T-helper 17 cell (primary cell): ENCODE measurements around the gene DEFB131B. TPM values are rescaled to one million over a fixed set of nuclear protein-coding genes. Genes with fewer than 3 reads are reported as not detected.
"Not testable (repeated sequence)": the region's sequence is repeated elsewhere in the genome, so short reads cannot be mapped to it uniquely, and the experiment has no call there.

Experiments used
- ATAC-seq: fragments of 150-1000 bp; cut with Tn5 transposase; 2 replicates; pipeline ENCODE4 v1.10.0; 2021; ENCODE audit warnings: mild to moderate bottlenecking, moderate library complexity
- DNase-seq, 3 donors: peaks; one replicate each; pipeline versions ENCODE4 v3.0.0 to v3.0.0-alpha.2; 2020 to 2021
- H3K9me3 ChIP-seq: one replicate; pipeline ENCODE4 v1.7.0; 2013; ENCODE audit warnings: low read length, mild to moderate bottlenecking; ENCODE audit not compliant: control insufficient read depth, poor library complexity, severe bottlenecking
- H3K27ac Mint-ChIP-seq: one replicate; pipeline ENCODE4 v1.8.0; 2022; ENCODE audit warnings: mild to moderate bottlenecking, moderate library complexity, mixed read lengths
- H3K27me3 Mint-ChIP-seq: one replicate; pipeline ENCODE4 v1.8.0; 2022; ENCODE audit warnings: mixed read lengths
- H3K36me3 Mint-ChIP-seq: one replicate; pipeline ENCODE4 v1.8.0; 2022; ENCODE audit warnings: low read depth, mixed read lengths
- H3K4me1 Mint-ChIP-seq: one replicate; pipeline ENCODE4 v1.8.0; 2022; ENCODE audit warnings: mild to moderate bottlenecking, mixed read lengths
- H3K4me3 Mint-ChIP-seq: one replicate; pipeline ENCODE4 v1.8.0; 2022; ENCODE audit warnings: mild to moderate bottlenecking, moderate library complexity, mixed read lengths
- total RNA-seq, 4 donors: library from RNA in 2 of 4; stranded (reverse) in 2 of 4; gene quantifications; one replicate each; pipeline ENCODE4 v1.2.3 and lab custom pipeline; 2022 to 2026

Gene DEFB131B
- total RNA-seq (not detected), total RNA-seq (lab: John Stamatoyannopoulos, UW) (0 reads per million in 2 donors)

GRCh38 chr11:71878059-71878458, at the start of gene DEFB131B:
Gene DEFB131B, plus strand, starts transcription at chr11:71878453. Its CDS starts 0 bp downstream, at chr11:71878453.
- not testable (repeated sequence) for H3K9me3 ChIP-seq, H3K36me3 Mint-ChIP-seq, H3K27me3 Mint-ChIP-seq, DNase-seq, H3K27ac Mint-ChIP-seq, ATAC-seq, H3K4me3 Mint-ChIP-seq, H3K4me1 Mint-ChIP-seq

GRCh38 chr11:71829247-71829646, 49.0 kb upstream of the DEFB131B start:
- H3K9me3 ChIP-seq, H3K36me3 Mint-ChIP-seq, H3K4me1 Mint-ChIP-seq, H3K4me3 Mint-ChIP-seq, ATAC-seq, DNase-seq, H3K27me3 Mint-ChIP-seq, H3K27ac Mint-ChIP-seq: not testable (repeated sequence)

- not testable (repeated sequence) for H3K36me3 Mint-ChIP-seq, H3K4me1 Mint-ChIP-seq, H3K27me3 Mint-ChIP-seq, H3K4me3 Mint-ChIP-seq, ATAC-seq, H3K9me3 ChIP-seq, H3K27ac Mint-ChIP-seq, DNase-seq
Observed at GRCh38 chr11:71829686-71830085, 48.6 kb upstream of the DEFB131B start.

- H3K27me3 Mint-ChIP-seq, H3K27ac Mint-ChIP-seq, H3K9me3 ChIP-seq, DNase-seq, H3K4me3 Mint-ChIP-seq, H3K4me1 Mint-ChIP-seq, ATAC-seq, H3K36me3 Mint-ChIP-seq: not testable (repeated sequence)
Observed at GRCh38 chr11:71832811-71833210, 45.4 kb upstream of the DEFB131B start, which contains the start of gene DEFB108B. Gene DEFB108B, plus strand, starts transcription at chr11:71833200. Its CDS starts 0 bp downstream, at chr11:71833200.

- not testable (repeated sequence) for ATAC-seq, H3K4me3 Mint-ChIP-seq
Observed at GRCh38 chr11:71842720-71843119, 35.5 kb upstream of the DEFB131B start.

GRCh38 chr11:71843355-71843754, 34.9 kb upstream of the DEFB131B start:
- H3K4me3 Mint-ChIP-seq, H3K4me1 Mint-ChIP-seq, H3K27me3 Mint-ChIP-seq, H3K36me3 Mint-ChIP-seq, ATAC-seq, H3K27ac Mint-ChIP-seq, DNase-seq, H3K9me3 ChIP-seq: not testable (repeated sequence)

More at GRCh38 chr11:71842720-71843119, 35.5 kb upstream of the DEFB131B start:
- DNase-seq, H3K27me3 Mint-ChIP-seq, H3K27ac Mint-ChIP-seq, H3K36me3 Mint-ChIP-seq, H3K4me1 Mint-ChIP-seq, H3K9me3 ChIP-seq: not testable (repeated sequence)

- no peak overlapping the region for H3K4me3 Mint-ChIP-seq
- ATAC-seq, result no peak
Observed at GRCh38 chr11:71843858-71844257, 34.4 kb upstream of the DEFB131B start.

GRCh38 chr11:71853895-71854294, 24.4 kb upstream of the DEFB131B start:
- H3K9me3 ChIP-seq, H3K4me1 Mint-ChIP-seq, H3K4me3 Mint-ChIP-seq, ATAC-seq, H3K36me3 Mint-ChIP-seq, H3K27ac Mint-ChIP-seq, DNase-seq, H3K27me3 Mint-ChIP-seq: not testable (repeated sequence)

More at GRCh38 chr11:71843858-71844257, 34.4 kb upstream of the DEFB131B start:
- DNase-seq, result no peak
- H3K36me3 Mint-ChIP-seq, result no peaks in the 10 kb centered on the region
- H3K4me1 Mint-ChIP-seq, result no peaks in the 10 kb centered on the region
- H3K27me3 Mint-ChIP-seq, result no peaks in the 10 kb centered on the region
- H3K27ac Mint-ChIP-seq, result no peak overlapping the region
- no peaks in the 10 kb centered on the region for H3K9me3 ChIP-seq

GRCh38 chr11:71855880-71856279, 22.4 kb upstream of the DEFB131B start:
- not testable (repeated sequence) for DNase-seq, H3K4me3 Mint-ChIP-seq, H3K36me3 Mint-ChIP-seq, H3K27ac Mint-ChIP-seq, H3K9me3 ChIP-seq, H3K27me3 Mint-ChIP-seq, H3K4me1 Mint-ChIP-seq, ATAC-seq

- H3K36me3 Mint-ChIP-seq, H3K4me1 Mint-ChIP-seq, H3K9me3 ChIP-seq, DNase-seq, H3K4me3 Mint-ChIP-seq, H3K27ac Mint-ChIP-seq, ATAC-seq, H3K27me3 Mint-ChIP-seq: not testable (repeated sequence)
Observed at GRCh38 chr11:71860835-71861234, 17.4 kb upstream of the DEFB131B start.

- not testable (repeated sequence) for H3K27ac Mint-ChIP-seq, H3K36me3 Mint-ChIP-seq, H3K4me1 Mint-ChIP-seq, DNase-seq, H3K4me3 Mint-ChIP-seq, H3K27me3 Mint-ChIP-seq, H3K9me3 ChIP-seq
- peak; percentile 75 for ATAC-seq
Observed at GRCh38 chr11:71863978-71864627, 14.2 kb upstream of the DEFB131B start.

GRCh38 chr11:71867209-71867608, 11.0 kb upstream of the DEFB131B start:
- not testable (repeated sequence) for H3K9me3 ChIP-seq, H3K36me3 Mint-ChIP-seq, H3K4me3 Mint-ChIP-seq, H3K27ac Mint-ChIP-seq, H3K4me1 Mint-ChIP-seq, ATAC-seq, DNase-seq, H3K27me3 Mint-ChIP-seq

- H3K9me3 ChIP-seq, ATAC-seq, H3K36me3 Mint-ChIP-seq, H3K4me1 Mint-ChIP-seq, DNase-seq, H3K27ac Mint-ChIP-seq, H3K27me3 Mint-ChIP-seq, H3K4me3 Mint-ChIP-seq: not testable (repeated sequence)
Observed at GRCh38 chr11:71869931-71870330, 8.3 kb upstream of the DEFB131B start.

- DNase-seq, ATAC-seq, H3K27ac Mint-ChIP-seq, H3K36me3 Mint-ChIP-seq, H3K9me3 ChIP-seq, H3K27me3 Mint-ChIP-seq, H3K4me1 Mint-ChIP-seq, H3K4me3 Mint-ChIP-seq: not testable (repeated sequence)
Observed at GRCh38 chr11:71870661-71871060, 7.6 kb upstream of the DEFB131B start.
